Lower lobe of right lung (tissue), 2 donors: ENCODE results near the gene FAM118B. TPM values are rescaled to one million over a fixed set of nuclear protein-coding genes. Genes with fewer than 3 reads are reported as not detected.

Source experiments
- ATAC-seq, 2 donors: fragments of 200-7000 bp; cut with Tn5 transposase; one replicate each; pipeline ENCODE4 v1.9.1; 2020 to 2022; ENCODE audit warnings: mild to moderate bottlenecking in 2 of 2, moderate library complexity in 2 of 2
- DNase-seq: peaks from one replicate; pipeline ENCODE4 v3.0.0-alpha.2; 2020
- H3K27ac ChIP-seq: fragments of 200-600 bp; one replicate; pipeline ENCODE4 v1.8.0; 2022
- H3K27me3 ChIP-seq: fragments of 200-600 bp; one replicate; pipeline ENCODE4 v1.8.0; 2022; ENCODE audit warnings: low read depth
- H3K36me3 ChIP-seq: fragments of 200-600 bp; one replicate; pipeline ENCODE4 v1.8.0; 2022; ENCODE audit warnings: mild to moderate bottlenecking
- H3K4me1 ChIP-seq: fragments of 200-600 bp; one replicate; pipeline ENCODE4 v1.8.0; 2022
- H3K4me3 ChIP-seq: fragments of 200-600 bp; one replicate; pipeline ENCODE4 v1.8.0; 2022; ENCODE audit warnings: mild to moderate bottlenecking
- H3K9me3 ChIP-seq: fragments of 200-600 bp; one replicate; pipeline ENCODE4 v1.8.0; 2022
- CTCF ChIP-seq: fragments of 200-600 bp; IDR thresholded peaks from one replicate; pipeline ENCODE4 v1.8.0; 2022; ENCODE audit warnings: antibody characterized with exemption, mild to moderate bottlenecking
- intact Hi-C: fragments of 100-400 bp; cut with DNase I; formaldehyde crosslinking; loops from one replicate; pipeline ENCODE4 v1.11.0; 2022
- total RNA-seq: library from RNA; stranded (reverse); fragmentation: NEBNext Ultra II Directional; extraction: Animal tissue kit (Norgen Biotek cat#: 25700); gene quantifications from one replicate; pipeline ENCODE4 v1.2.1, GENCODE V29; 2021
- donor health status: DM: no; HTN: yes; CAD: no; lungs with severe emphysema.

The FAM118B gene
- total RNA-seq, 1 donor from 2014 or later = 35.2 TPM

- H3K4me3 ChIP-seq = no peak overlapping the region
- DNase-seq = no peak
- peaks cover 24% of the 10 kb centered on the region for H3K4me1 ChIP-seq
- TF ChIP-seq CTCF = no peak
- ATAC-seq = peak; percentile 49 to 71
- peak overlapping the region; percentile 60 for H3K27ac ChIP-seq
- H3K36me3 ChIP-seq = peaks cover 45% of the 10 kb centered on the region
- H3K9me3 ChIP-seq = no peaks in the 10 kb centered on the region
- H3K27me3 ChIP-seq = no peaks in the 10 kb centered on the region
- intact Hi-C loops = no loop called here
Observed at GRCh38 chr11:126311401-126312291, 100.1 kb downstream of the FAM118B start.

Other genes with a start within 250 kb of the FAM118B start
- gene CDON, start 148.9 kb upstream of the FAM118B start, total RNA-seq = 18.5 TPM
- gene RPUSD4, start 132 bp upstream of the FAM118B start, total RNA-seq = 25.8 TPM
- 108 TPM for gene SRPRA, start 57.1 kb downstream of the FAM118B start, total RNA-seq
- gene FOXRED1, start 57.4 kb downstream of the FAM118B start, total RNA-seq = 16.6 TPM
- 15.2 TPM for gene TIRAP, start 71.3 kb downstream of the FAM118B start, total RNA-seq
- 14.7 TPM for gene DCPS, start 92.3 kb downstream of the FAM118B start, total RNA-seq
- gene ST3GAL4, start 143.9 kb downstream of the FAM118B start, total RNA-seq = 26.2 TPM